Loucy (cell line): ENCODE measurements around the gene CELF5.

Experiments
- H2AFZ ChIP-seq: fragments of 200-600 bp; sonication (generic); 2 replicates; pipeline ENCODE4 v1.6.0; 2016; ENCODE audit warnings: antibody characterized with exemption, mild to moderate bottlenecking, low read length, moderate library complexity
- H3F3A ChIP-seq: fragments of 200-600 bp; 2 replicates; pipeline ENCODE4 v1.6.0; 2016; ENCODE audit warnings: antibody characterized with exemption, low read depth, mild to moderate bottlenecking
- H3K27me3 ChIP-seq: fragments of 200-600 bp; sonication (generic); 2 replicates; pipeline ENCODE4 v1.6.1; 2014; ENCODE audit warnings: low read length, mild to moderate bottlenecking; ENCODE audit not compliant: insufficient read depth, poor library complexity, severe bottlenecking
- H3K36me3 ChIP-seq: fragments of 200-600 bp; sonication (generic); 2 replicates; pipeline ENCODE4 v1.6.1; 2016; ENCODE audit warnings: low read length; ENCODE audit not compliant: insufficient read depth
- H3K4me1 ChIP-seq: fragments of 200-600 bp; sonication (generic); 2 replicates; pipeline ENCODE4 v1.5.1; 2014; ENCODE audit warnings: low read length, mild to moderate bottlenecking; ENCODE audit not compliant: insufficient read depth, poor library complexity, severe bottlenecking
- H3K4me2 ChIP-seq: fragments of 200-600 bp; sonication (generic); 2 replicates; pipeline ENCODE4 v1.6.0; 2014; ENCODE audit warnings: antibody characterized with exemption, low read length, low read depth, mild to moderate bottlenecking; ENCODE audit not compliant: poor library complexity, severe bottlenecking
- H3K4me3 ChIP-seq: fragments of 200-600 bp; sonication (generic); 2 replicates; pipeline ENCODE4 v1.5.1; 2014; ENCODE audit warnings: low read length, mild to moderate bottlenecking, mixed read lengths; ENCODE audit not compliant: poor library complexity, severe bottlenecking
- H3K79me2 ChIP-seq: fragments of 200-600 bp; sonication (generic); 2 replicates; pipeline ENCODE4 v1.6.1; 2014; ENCODE audit warnings: low read length; ENCODE audit not compliant: insufficient read depth
- H3K9ac ChIP-seq: fragments of 200-600 bp; sonication (generic); 2 replicates; pipeline ENCODE4 v1.6.0; 2014; ENCODE audit warnings: mild to moderate bottlenecking, low read depth, low read length, moderate library complexity; ENCODE audit not compliant: poor library complexity, severe bottlenecking
- H3K9me2 ChIP-seq: fragments of 200-600 bp; sonication (generic); replicated peaks from 2 replicates; pipeline ENCODE4 v1.6.1; 2016; ENCODE audit warnings: low read depth, low read length, mixed read lengths
- H3K9me3 ChIP-seq: fragments of 200-600 bp; sonication (generic); 2 replicates; pipeline ENCODE4 v1.6.1; 2014; ENCODE audit warnings: mild to moderate bottlenecking, antibody characterized with exemption, low read length, low read depth; ENCODE audit not compliant: insufficient read depth
- H4K20me1 ChIP-seq: fragments of 200-600 bp; sonication (generic); 2 replicates; pipeline ENCODE4 v1.6.0; 2014; ENCODE audit warnings: antibody characterized with exemption, low read length, mild to moderate bottlenecking; ENCODE audit not compliant: insufficient read depth, poor library complexity, severe bottlenecking
- EZH2phosphoT487 ChIP-seq: fragments of 200-600 bp; IDR thresholded peaks from 2 replicates; pipeline ENCODE4 v1.6.1; 2018; ENCODE audit warnings: antibody characterized with exemption, mild to moderate bottlenecking, moderate library complexity, borderline replicate concordance
- TF ChIP-seq, protein P1 (sequence below): fragments of 200-600 bp; sonication (generic); conservative IDR thresholded peaks from 2 replicates; pipeline ENCODE4 v1.5.1; 2014; ENCODE audit warnings: mild to moderate bottlenecking, antibody characterized with exemption, low read length

Gene CELF5

DNA sequence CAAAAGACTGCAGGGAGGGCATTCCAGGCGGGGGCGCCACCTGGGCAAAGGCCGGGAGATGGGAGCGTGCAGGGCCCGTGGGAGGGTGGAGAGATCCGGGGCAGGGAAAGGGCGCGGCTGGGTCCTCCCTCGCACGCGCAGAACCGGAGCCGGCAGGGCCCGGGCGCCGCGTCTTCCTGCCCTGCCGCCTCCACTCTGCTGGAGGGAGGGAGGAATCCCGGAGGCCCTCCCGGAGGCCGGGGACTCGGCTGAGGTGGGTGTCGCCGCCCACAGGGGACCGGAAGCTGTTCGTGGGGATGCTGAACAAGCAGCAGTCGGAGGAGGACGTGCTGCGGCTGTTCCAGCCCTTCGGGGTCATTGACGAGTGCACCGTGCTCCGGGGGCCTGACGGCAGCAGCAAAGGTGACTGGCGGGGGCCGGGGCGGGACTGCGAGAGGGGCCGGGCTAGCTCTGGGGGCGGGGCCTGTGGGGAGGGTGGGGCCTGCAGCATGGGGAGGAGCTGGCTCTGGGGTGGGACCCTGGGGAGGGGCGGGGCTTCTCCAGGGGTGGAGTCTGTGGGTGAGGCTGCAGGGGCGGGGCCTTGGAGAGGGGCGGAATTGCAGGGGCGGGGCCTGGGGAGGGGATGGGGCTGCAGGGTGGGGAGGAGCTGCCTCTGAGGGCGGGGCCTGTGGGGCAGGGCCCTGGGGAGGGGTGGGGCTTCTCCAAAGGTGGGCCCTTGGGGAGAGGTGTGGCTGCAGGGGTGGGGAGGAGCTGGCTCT, 51.3 kb downstream of the CELF5 start:
- TF ChIP-seq, protein P1, sequence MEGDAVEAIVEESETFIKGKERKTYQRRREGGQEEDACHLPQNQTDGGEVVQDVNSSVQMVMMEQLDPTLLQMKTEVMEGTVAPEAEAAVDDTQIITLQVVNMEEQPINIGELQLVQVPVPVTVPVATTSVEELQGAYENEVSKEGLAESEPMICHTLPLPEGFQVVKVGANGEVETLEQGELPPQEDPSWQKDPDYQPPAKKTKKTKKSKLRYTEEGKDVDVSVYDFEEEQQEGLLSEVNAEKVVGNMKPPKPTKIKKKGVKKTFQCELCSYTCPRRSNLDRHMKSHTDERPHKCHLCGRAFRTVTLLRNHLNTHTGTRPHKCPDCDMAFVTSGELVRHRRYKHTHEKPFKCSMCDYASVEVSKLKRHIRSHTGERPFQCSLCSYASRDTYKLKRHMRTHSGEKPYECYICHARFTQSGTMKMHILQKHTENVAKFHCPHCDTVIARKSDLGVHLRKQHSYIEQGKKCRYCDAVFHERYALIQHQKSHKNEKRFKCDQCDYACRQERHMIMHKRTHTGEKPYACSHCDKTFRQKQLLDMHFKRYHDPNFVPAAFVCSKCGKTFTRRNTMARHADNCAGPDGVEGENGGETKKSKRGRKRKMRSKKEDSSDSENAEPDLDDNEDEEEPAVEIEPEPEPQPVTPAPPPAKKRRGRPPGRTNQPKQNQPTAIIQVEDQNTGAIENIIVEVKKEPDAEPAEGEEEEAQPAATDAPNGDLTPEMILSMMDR, result peak; percentile 41
- no peak for TF ChIP-seq EZH2phosphoT487
- H2AFZ ChIP-seq, result peak overlapping the region; percentile 99
- peak overlapping the region; percentile 80 for H3K4me3 ChIP-seq
- no peaks in the 10 kb centered on the region for H3K27me3 ChIP-seq
- H3K4me2 ChIP-seq, result peak overlapping the region; percentile 88
- H4K20me1 ChIP-seq, result no peaks in the 10 kb centered on the region
- no peaks in the 10 kb centered on the region for H3K9me2 ChIP-seq
- H3F3A ChIP-seq, result no peaks in the 10 kb centered on the region
- H3K79me2 ChIP-seq, result no peaks in the 10 kb centered on the region
- H3K9me3 ChIP-seq, result no peaks in the 10 kb centered on the region
- H3K36me3 ChIP-seq, result no peaks in the 10 kb centered on the region
- peaks cover 13% of the 10 kb centered on the region for H3K4me1 ChIP-seq
- H3K9ac ChIP-seq, result peak overlapping the region; percentile 66

DNA sequence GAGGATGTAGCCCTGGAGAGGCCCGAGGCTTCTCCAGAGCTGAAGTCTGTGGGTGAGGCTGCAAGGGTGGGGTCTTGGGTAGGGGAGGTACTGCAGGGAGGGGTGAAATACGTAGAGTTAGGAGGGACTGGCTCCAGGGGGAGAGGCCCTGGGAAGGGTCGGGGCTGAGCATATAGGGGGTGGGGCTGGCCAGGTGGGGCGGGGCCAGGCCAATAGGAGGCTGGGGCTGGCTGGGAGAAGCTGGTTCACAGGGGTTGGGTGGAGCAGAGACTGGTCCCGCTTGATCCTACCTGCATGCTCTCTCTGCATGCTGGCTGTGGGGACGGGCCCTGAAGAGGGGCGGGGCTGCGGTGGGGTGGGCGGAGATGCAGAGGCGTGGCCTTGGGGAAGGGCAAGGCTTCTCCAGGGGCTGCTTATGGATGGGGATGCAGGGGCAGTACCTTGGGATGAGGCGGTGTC, 51.9 kb downstream of the CELF5 start:
- Histone ChIP-seq H3K4me2 (peak overlapping the region; percentile 68), H3F3A (no peaks in the 10 kb centered on the region), H3K9me3 (no peaks in the 10 kb centered on the region), H3K4me1 (peaks cover 13% of the 10 kb centered on the region), H3K27me3 (no peaks in the 10 kb centered on the region), H3K9me2 (no peaks in the 10 kb centered on the region), H4K20me1 (no peaks in the 10 kb centered on the region), H3K9ac (no peak overlapping the region), H3K36me3 (no peaks in the 10 kb centered on the region), H2AFZ (peak overlapping the region; percentile 64; the same call in 1 of the 2 replicates), H3K79me2 (no peaks in the 10 kb centered on the region), H3K4me3 (peak overlapping the region; percentile 56)
- TF ChIP-seq, protein P1, result no peak
- no peak for TF ChIP-seq EZH2phosphoT487

DNA sequence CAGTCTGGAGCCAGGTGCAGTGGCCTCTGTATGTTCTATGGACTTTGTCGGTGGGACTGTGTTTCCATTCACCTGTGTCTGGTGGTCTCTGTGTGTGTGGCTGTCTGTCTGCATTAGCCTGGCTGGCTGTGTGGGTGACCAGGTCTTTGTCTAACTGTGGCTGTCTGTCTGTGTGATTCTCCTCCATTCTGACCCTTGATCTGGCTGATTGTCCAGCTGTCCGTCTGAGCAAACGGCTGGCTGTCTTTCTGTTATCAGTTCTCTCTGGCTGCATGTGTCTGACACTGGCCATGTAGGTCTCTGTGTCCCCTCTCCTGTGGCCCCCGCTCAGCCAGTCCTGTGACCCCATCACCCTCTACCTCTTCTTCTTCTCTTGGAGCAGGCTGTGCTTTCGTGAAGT, 53.2 kb downstream of the CELF5 start:
- H3K9me2 ChIP-seq, result no peaks in the 10 kb centered on the region
- H2AFZ ChIP-seq, result no peak overlapping the region
- no peak overlapping the region for H3K4me3 ChIP-seq
- H3K36me3 ChIP-seq, result no peaks in the 10 kb centered on the region
- no peaks in the 10 kb centered on the region for H3K27me3 ChIP-seq
- TF ChIP-seq, protein P1, result no peak
- no peak for TF ChIP-seq EZH2phosphoT487
- no peaks in the 10 kb centered on the region for H4K20me1 ChIP-seq
- no peaks in the 10 kb centered on the region for H3F3A ChIP-seq
- no peaks in the 10 kb centered on the region for H3K9me3 ChIP-seq
- H3K4me1 ChIP-seq, result peaks cover 13% of the 10 kb centered on the region
- H3K4me2 ChIP-seq, result no peak overlapping the region
- H3K79me2 ChIP-seq, result no peaks in the 10 kb centered on the region
- no peak overlapping the region for H3K9ac ChIP-seq
